GM21360 (cell line): Measurements from ENCODE around the gene ZC3HAV1L.
"Not testable (repeated sequence)": the region's sequence is repeated elsewhere in the genome, so short reads cannot be mapped to it uniquely, and the experiment has no call there.

Experiments
- ATAC-seq: cut with Tn5 transposase; IDR thresholded peaks from one replicate; pipeline ENCODE4 v1.9.1; 2021; ENCODE audit warnings: mild to moderate bottlenecking, moderate library complexity; ENCODE audit not compliant: unreplicated experiment

ZC3HAV1L gene

GRCh38 chr7:139035586-139036353 lies at the start of gene ZC3HAV1L:
Gene ZC3HAV1L, minus strand, starts transcription at chr7:139036042. Its CDS starts 25 bp downstream, at chr7:139036017.
- peak; percentile 88 for ATAC-seq

GRCh38 chr7:139084709-139085108 lies 48.9 kb upstream of the ZC3HAV1L start:
- no peak for ATAC-seq

GRCh38 chr7:139081584-139081983 lies 45.7 kb upstream of the ZC3HAV1L start:
- ATAC-seq: no peak

- ATAC-seq: no peak
Measured at GRCh38 chr7:139080905-139081304, 45.1 kb upstream of the ZC3HAV1L start.

- ATAC-seq: no peak
Measured at GRCh38 chr7:139079861-139080260, 44.0 kb upstream of the ZC3HAV1L start.

GRCh38 chr7:139078911-139079310 lies 43.1 kb upstream of the ZC3HAV1L start:
- ATAC-seq: no peak

GRCh38 chr7:139078399-139078798 lies 42.6 kb upstream of the ZC3HAV1L start:
- no peak for ATAC-seq

GRCh38 chr7:139077706-139078105 lies 41.9 kb upstream of the ZC3HAV1L start:
- ATAC-seq: not testable (repeated sequence)

GRCh38 chr7:139075871-139076686 lies 40.2 kb upstream of the ZC3HAV1L start:
- ATAC-seq: no peak

- peak; percentile 79 for ATAC-seq
Measured at GRCh38 chr7:139075031-139075652, 39.3 kb upstream of the ZC3HAV1L start.

GRCh38 chr7:139072796-139073195 lies 37.0 kb upstream of the ZC3HAV1L start:
- no peak for ATAC-seq

- no peak for ATAC-seq
Measured at GRCh38 chr7:139071680-139072079, 35.8 kb upstream of the ZC3HAV1L start.

GRCh38 chr7:139068544-139069399 lies 32.9 kb upstream of the ZC3HAV1L start:
- no peak for ATAC-seq

- ATAC-seq: no peak
Measured at GRCh38 chr7:139066315-139066714, 30.5 kb upstream of the ZC3HAV1L start.

- ATAC-seq: no peak
Measured at GRCh38 chr7:139065323-139065722, 29.5 kb upstream of the ZC3HAV1L start.

GRCh38 chr7:139061416-139061815 lies 25.6 kb upstream of the ZC3HAV1L start:
- ATAC-seq: no peak

- no peak for ATAC-seq
Measured at GRCh38 chr7:139060695-139061237, 24.9 kb upstream of the ZC3HAV1L start.

GRCh38 chr7:139059905-139060304 lies 24.1 kb upstream of the ZC3HAV1L start:
- no peak for ATAC-seq

- ATAC-seq: no peak
Measured at GRCh38 chr7:139058943-139059342, 23.1 kb upstream of the ZC3HAV1L start.

GRCh38 chr7:139055674-139056073 lies 19.8 kb upstream of the ZC3HAV1L start:
- ATAC-seq: no peak
